Liver (tissue), 9 donors: ENCODE results near the gene PTPRN2. TPM values are rescaled to one million over a fixed set of nuclear protein-coding genes. Genes with fewer than 3 reads are reported as not detected.
A peak's percentile ranks its signal among the peaks of the same experiment; 100 is the strongest.

Source experiments
- DNase-seq: peaks from one replicate; pipeline ENCODE4 v3.0.0-alpha.2; 2017; ENCODE audit warnings: low spot score
- H3K27ac ChIP-seq, 2 donors: one replicate each; pipeline ENCODE4 v1.7.0; 2013; ENCODE audit warnings: inconsistent platforms in 2 of 2, low read length in 2 of 2, control low read depth in 1 of 2, low read depth in 1 of 2, mild to moderate bottlenecking in 1 of 2
- H3K27me3 ChIP-seq, 4 donors: one replicate each; pipeline versions ENCODE4 v1.6.1 to v1.7.0; 2013; ENCODE audit warnings: low read length in 3 of 4, inconsistent platforms in 1 of 4, mild to moderate bottlenecking in 1 of 4, moderate library complexity in 1 of 4; ENCODE audit not compliant: control insufficient read depth in 4 of 4, insufficient read depth in 4 of 4
- H3K36me3 ChIP-seq, 4 donors: one replicate each; pipeline versions ENCODE4 v1.6.1 to v1.7.0; 2013; ENCODE audit warnings: low read length in 3 of 4, mild to moderate bottlenecking in 3 of 4, low read depth in 1 of 4, moderate library complexity in 1 of 4; ENCODE audit not compliant: control insufficient read depth in 4 of 4, insufficient read depth in 3 of 4
- H3K4me1 ChIP-seq, 4 donors: one replicate each; pipeline versions ENCODE4 v1.6.1 to v1.7.0; 2013; ENCODE audit warnings: low read length in 3 of 4, mild to moderate bottlenecking in 3 of 4, moderate library complexity in 1 of 4; ENCODE audit not compliant: control insufficient read depth in 4 of 4, insufficient read depth in 4 of 4
- H3K4me3 ChIP-seq, 3 donors: one replicate each; pipeline versions ENCODE4 v1.6.1 to v1.7.0; 2013; ENCODE audit warnings: low read length in 3 of 3, control low read depth in 1 of 3, low read depth in 1 of 3, mild to moderate bottlenecking in 1 of 3
- H3K9ac ChIP-seq, 2 donors: one replicate each; pipeline ENCODE4 v1.7.0; 2013; ENCODE audit warnings: low read length in 2 of 2, mild to moderate bottlenecking in 2 of 2, moderate library complexity in 2 of 2, control low read depth in 1 of 2, low read depth in 1 of 2
- H3K9me3 ChIP-seq, 4 donors: one replicate each; pipeline versions ENCODE4 v1.6.1 to v1.7.0; 2013; ENCODE audit warnings: low read length in 3 of 4; ENCODE audit not compliant: control insufficient read depth in 4 of 4
- EGR1 ChIP-seq, 2 donors: IDR thresholded peaks; 2 replicates each; pipeline ENCODE4 v1.6.1; 2016 to 2018; ENCODE audit warnings: antibody characterized with exemption in 2 of 2, low read depth in 2 of 2
- FOXA1 ChIP-seq: IDR thresholded peaks from 2 replicates; pipeline ENCODE4 v1.6.1; 2016; ENCODE audit warnings: antibody characterized with exemption
- FOXA2 ChIP-seq: IDR thresholded peaks from 2 replicates; pipeline ENCODE4 v1.6.1; 2016; ENCODE audit warnings: antibody characterized with exemption
- GABPA ChIP-seq, 2 donors: IDR thresholded peaks in 1 of 2; conservative IDR thresholded peaks in 1 of 2; 2 replicates each; pipeline ENCODE4 v1.6.1; 2016; ENCODE audit warnings: antibody characterized with exemption in 2 of 2, mild to moderate bottlenecking in 1 of 2, moderate library complexity in 1 of 2
- HNF4A ChIP-seq, 2 donors: conservative IDR thresholded peaks; 2 replicates each; pipeline ENCODE4 v1.6.1; 2016; ENCODE audit warnings: antibody characterized with exemption in 2 of 2, mild to moderate bottlenecking in 2 of 2
- HNF4G ChIP-seq: IDR thresholded peaks from 2 replicates; pipeline ENCODE4 v1.6.1; 2016; ENCODE audit warnings: antibody characterized with exemption
- JUND ChIP-seq, 2 donors: IDR thresholded peaks; 2 replicates each; pipeline ENCODE4 v1.6.1; 2016; ENCODE audit warnings: antibody characterized with exemption in 2 of 2
- NR2F2 ChIP-seq: IDR thresholded peaks from 2 replicates; pipeline ENCODE4 v1.6.1; 2016; ENCODE audit warnings: antibody characterized with exemption
- RAD21 ChIP-seq, 2 donors: IDR thresholded peaks; 2 replicates each; pipeline ENCODE4 v1.6.1; 2016; ENCODE audit warnings: antibody characterized with exemption in 2 of 2, mild to moderate bottlenecking in 2 of 2
- RXRA ChIP-seq, 2 donors: IDR thresholded peaks; 2 replicates each; pipeline ENCODE4 v1.6.1; 2017 to 2018; ENCODE audit warnings: antibody characterized with exemption in 2 of 2, mild to moderate bottlenecking in 1 of 2
- SP1 ChIP-seq: IDR thresholded peaks from 2 replicates; pipeline ENCODE4 v1.6.1; 2018; ENCODE audit warnings: antibody characterized with exemption, mild to moderate bottlenecking
- TAF1 ChIP-seq: conservative IDR thresholded peaks from 2 replicates; pipeline ENCODE4 v1.6.1; 2016; ENCODE audit warnings: antibody characterized with exemption, mild to moderate bottlenecking
- YY1 ChIP-seq: IDR thresholded peaks from 2 replicates; pipeline ENCODE4 v1.6.1; 2016; ENCODE audit warnings: antibody characterized with exemption, mild to moderate bottlenecking
- WGBS: extraction: QIAGEN DNeasy Blood & Tissue Kit; methylation state at CpG from one replicate; pipeline ENCODE4 v1.1.7; 2013; 5-methylcytosine and 5-hydroxymethylcytosine counted together
- polyA plus RNA-seq, 2 donors: library from polyadenylated mRNA; stranded (reverse) in 1 of 2; unstranded in 1 of 2; fragments of 200-250 nt in 1 of 2; fragments of >200 nt in 1 of 2; fragmentation: Nextera tagmentation in 1 of 2; extraction: Ambion mirVana in 1 of 2; gene quantifications; one replicate each; pipeline versions ENCODE4 v1.2.1 to v1.2.3, GENCODE V29; 2013 to 2015
- total RNA-seq, 2 donors: library from RNA; depleted of rRNA; stranded (reverse); fragments of >200 nt; gene quantifications; one replicate each; pipeline ENCODE4 v1.2.3, GENCODE V29; 2014
- TF ChIP-seq, protein P1 (sequence below): fragments of 150-350 bp; IDR thresholded peaks from 2 replicates; pipeline ENCODE4 v1.5.1; 2017; ENCODE audit warnings: improper control_type of control experiment, low read depth, low read length; ENCODE audit not compliant: missing input control
- TF ChIP-seq, protein P2 (sequence below): IDR thresholded peaks from 2 replicates; pipeline ENCODE4 v1.6.1; 2016; ENCODE audit warnings: antibody characterized with exemption
- TF ChIP-seq, protein P3 (sequence below): IDR thresholded peaks from 2 replicates; pipeline ENCODE4 v1.6.1; 2016; ENCODE audit warnings: antibody characterized with exemption
- TF ChIP-seq, protein P4 (sequence below): IDR thresholded peaks from 2 replicates; pipeline ENCODE4 v1.6.1; 2016; ENCODE audit warnings: antibody characterized with exemption
- donor health status: healthy.
- donor health status: healthy.
- donor health status: healthy.
- donor health status: healthy.
- donor health status: healthy.

Gene PTPRN2
- total and polyA plus RNA-seq, 4 donors, result 0.75 to 1.9 (median 1.1) TPM

DNA sequence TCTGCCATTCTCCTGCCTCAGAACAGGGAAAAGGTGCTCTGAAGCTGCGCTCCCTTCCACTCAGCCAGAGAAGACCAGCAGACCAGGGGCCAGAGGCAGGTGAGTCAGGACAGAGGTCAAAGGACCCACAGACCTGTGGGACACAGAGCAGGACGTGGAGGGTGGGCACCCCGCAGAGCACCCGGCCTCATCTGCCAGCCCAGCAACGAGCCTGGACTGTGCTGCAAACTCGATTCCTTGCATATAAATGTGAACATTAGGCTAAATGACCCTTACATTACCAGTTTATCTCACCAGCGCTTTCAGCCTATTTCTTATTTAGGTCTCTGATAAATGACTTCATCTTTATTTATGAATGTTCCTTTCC lies 50.1 kb downstream of the PTPRN2 start:
- Histone ChIP-seq H3K4me3 (no peak overlapping the region), H3K9me3 (no peaks in the 10 kb centered on the region), H3K4me1 (peaks cover 0 to 3% (median 0%) of the 10 kb centered on the region in 4 donors), H3K27ac (no peak overlapping the region), H3K36me3 (no peaks in the 10 kb centered on the region), H3K27me3 (no peaks in the 10 kb centered on the region), H3K9ac (no peak overlapping the region)
- DNase-seq, result no peak
- TF ChIP-seq, protein P1, sequence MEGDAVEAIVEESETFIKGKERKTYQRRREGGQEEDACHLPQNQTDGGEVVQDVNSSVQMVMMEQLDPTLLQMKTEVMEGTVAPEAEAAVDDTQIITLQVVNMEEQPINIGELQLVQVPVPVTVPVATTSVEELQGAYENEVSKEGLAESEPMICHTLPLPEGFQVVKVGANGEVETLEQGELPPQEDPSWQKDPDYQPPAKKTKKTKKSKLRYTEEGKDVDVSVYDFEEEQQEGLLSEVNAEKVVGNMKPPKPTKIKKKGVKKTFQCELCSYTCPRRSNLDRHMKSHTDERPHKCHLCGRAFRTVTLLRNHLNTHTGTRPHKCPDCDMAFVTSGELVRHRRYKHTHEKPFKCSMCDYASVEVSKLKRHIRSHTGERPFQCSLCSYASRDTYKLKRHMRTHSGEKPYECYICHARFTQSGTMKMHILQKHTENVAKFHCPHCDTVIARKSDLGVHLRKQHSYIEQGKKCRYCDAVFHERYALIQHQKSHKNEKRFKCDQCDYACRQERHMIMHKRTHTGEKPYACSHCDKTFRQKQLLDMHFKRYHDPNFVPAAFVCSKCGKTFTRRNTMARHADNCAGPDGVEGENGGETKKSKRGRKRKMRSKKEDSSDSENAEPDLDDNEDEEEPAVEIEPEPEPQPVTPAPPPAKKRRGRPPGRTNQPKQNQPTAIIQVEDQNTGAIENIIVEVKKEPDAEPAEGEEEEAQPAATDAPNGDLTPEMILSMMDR, result no peak
- TF ChIP-seq, protein P2, sequence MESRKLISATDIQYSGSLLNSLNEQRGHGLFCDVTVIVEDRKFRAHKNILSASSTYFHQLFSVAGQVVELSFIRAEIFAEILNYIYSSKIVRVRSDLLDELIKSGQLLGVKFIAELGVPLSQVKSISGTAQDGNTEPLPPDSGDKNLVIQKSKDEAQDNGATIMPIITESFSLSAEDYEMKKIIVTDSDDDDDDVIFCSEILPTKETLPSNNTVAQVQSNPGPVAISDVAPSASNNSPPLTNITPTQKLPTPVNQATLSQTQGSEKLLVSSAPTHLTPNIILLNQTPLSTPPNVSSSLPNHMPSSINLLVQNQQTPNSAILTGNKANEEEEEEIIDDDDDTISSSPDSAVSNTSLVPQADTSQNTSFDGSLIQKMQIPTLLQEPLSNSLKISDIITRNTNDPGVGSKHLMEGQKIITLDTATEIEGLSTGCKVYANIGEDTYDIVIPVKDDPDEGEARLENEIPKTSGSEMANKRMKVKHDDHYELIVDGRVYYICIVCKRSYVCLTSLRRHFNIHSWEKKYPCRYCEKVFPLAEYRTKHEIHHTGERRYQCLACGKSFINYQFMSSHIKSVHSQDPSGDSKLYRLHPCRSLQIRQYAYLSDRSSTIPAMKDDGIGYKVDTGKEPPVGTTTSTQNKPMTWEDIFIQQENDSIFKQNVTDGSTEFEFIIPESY, result no peak
- TF ChIP-seq TAF1 (no peak), JUND (IDR thresholded peaks at IDR 0.05) (no peak), FOXA1 (no peak), NR2F2 (no peak), YY1 (no peak), RXRA (IDR thresholded peaks at IDR 0.05) (no peak), EGR1 (IDR thresholded peaks at IDR 0.05; ENCODE audit: low read depth in 2 of 2) (no peak), SP1 (no peak), FOXA2 (no peak), HNF4A (conservative IDR thresholded peaks at IDR 0.05) (no peak), GABPA (IDR thresholded peaks at IDR 0.05 in 1 of 2, conservative IDR thresholded peaks at IDR 0.05 in 1 of 2) (no peak), HNF4G (no peak)
- TF ChIP-seq, protein P3, sequence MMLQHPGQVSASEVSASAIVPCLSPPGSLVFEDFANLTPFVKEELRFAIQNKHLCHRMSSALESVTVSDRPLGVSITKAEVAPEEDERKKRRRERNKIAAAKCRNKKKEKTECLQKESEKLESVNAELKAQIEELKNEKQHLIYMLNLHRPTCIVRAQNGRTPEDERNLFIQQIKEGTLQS, result no peak
- TF ChIP-seq, protein P4, sequence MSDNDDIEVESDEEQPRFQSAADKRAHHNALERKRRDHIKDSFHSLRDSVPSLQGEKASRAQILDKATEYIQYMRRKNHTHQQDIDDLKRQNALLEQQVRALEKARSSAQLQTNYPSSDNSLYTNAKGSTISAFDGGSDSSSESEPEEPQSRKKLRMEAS, result no peak
- WGBS, result 70% methylated on average over 7 of the region's 7 CpGs

DNA sequence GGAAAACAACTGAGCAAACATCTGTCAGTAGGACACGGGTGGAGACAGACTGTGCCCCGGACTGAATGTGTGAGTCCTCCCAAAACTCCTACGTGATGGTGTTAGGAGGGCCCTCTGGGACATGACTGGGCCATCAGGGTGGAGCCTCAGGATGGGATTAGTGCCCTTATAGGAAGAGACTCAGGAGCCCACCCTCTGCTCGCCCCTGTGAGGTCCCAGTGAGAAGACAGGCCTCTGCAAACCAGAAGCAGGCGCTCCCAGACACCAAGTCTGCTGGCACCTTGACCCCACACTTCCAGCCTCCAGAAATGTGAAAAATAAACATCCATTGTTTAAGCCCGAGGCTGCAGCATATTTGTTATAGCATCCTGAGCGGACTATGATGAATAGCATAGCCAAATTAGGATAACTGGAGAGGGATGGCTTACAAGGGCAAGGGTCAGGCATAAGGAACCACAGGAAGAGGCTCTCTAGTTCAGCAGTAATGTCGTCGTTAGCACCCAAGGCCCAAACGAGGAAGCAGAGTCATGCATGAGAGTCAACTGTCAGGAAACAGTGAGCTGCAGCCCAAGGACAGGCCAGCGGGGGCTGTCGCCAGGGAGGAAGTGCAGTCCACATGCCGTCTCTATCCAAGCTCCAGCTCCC lies 50.6 kb downstream of the PTPRN2 start:
- 53% methylated on average over 13 of the region's 13 CpGs for WGBS
- Histone ChIP-seq H3K4me1 (peaks cover 0 to 3% (median 0%) of the 10 kb centered on the region in 4 donors), H3K27me3 (no peaks in the 10 kb centered on the region), H3K27ac (no peak overlapping the region), H3K4me3 (no peak overlapping the region), H3K36me3 (no peaks in the 10 kb centered on the region), H3K9ac (no peak overlapping the region), H3K9me3 (no peaks in the 10 kb centered on the region)
- TF ChIP-seq RAD21 (IDR thresholded peaks at IDR 0.05) (no peak), YY1 (no peak), FOXA2 (no peak), GABPA (IDR thresholded peaks at IDR 0.05 in 1 of 2, conservative IDR thresholded peaks at IDR 0.05 in 1 of 2) (no peak), RXRA (IDR thresholded peaks at IDR 0.05) (no peak), TAF1 (peak; percentile 15), NR2F2 (peak; percentile 95), SP1 (peak; percentile 13)
- TF ChIP-seq, protein P3, result no peak
- DNase-seq, result no peak
